Right atrium auricular region (tissue), 2 donors: Measurements from ENCODE around the gene GABPB2. TPM values are rescaled to one million over a fixed set of nuclear protein-coding genes. Genes with fewer than 3 reads are reported as not detected.

Experiments used
- DNase-seq: peaks from one replicate; pipeline ENCODE4 v3.0.0-alpha.2; 2019; ENCODE audit warnings: low spot score
- H3K27ac ChIP-seq, 2 donors: fragments of 200-600 bp; sonication (generic); 1 replicate in 1 of 2; 2 replicates in 1 of 2; pipeline ENCODE4 v1.5.1; 2016 to 2019
- H3K27me3 ChIP-seq, 2 donors: fragments of 200-600 bp; sonication (generic); one replicate each; pipeline versions ENCODE4 v1.5.1 to v1.6.0; 2017 to 2019
- H3K36me3 ChIP-seq: fragments of 200-600 bp; sonication (generic); one replicate; pipeline ENCODE4 v1.5.1; 2016
- H3K4me1 ChIP-seq, 2 donors: fragments of 200-600 bp; sonication (generic); one replicate each; pipeline versions ENCODE4 v1.5.1 to v1.6.0; 2017 to 2019
- H3K4me3 ChIP-seq, 2 donors: fragments of 200-600 bp; sonication (generic); 1 replicate in 1 of 2; 2 replicates in 1 of 2; pipeline ENCODE4 v1.5.1; 2017 to 2019; ENCODE audit warnings: mild to moderate bottlenecking in 1 of 2, moderate library complexity in 1 of 2
- H3K9me3 ChIP-seq, 2 donors: fragments of 200-600 bp; sonication (generic); one replicate each; pipeline ENCODE4 v1.5.1; 2019
- CTCF ChIP-seq, 2 donors: fragments of 200-600 bp; sonication (generic); IDR thresholded peaks; one replicate each; pipeline ENCODE4 v1.5.1; 2019; ENCODE audit warnings: antibody characterized with exemption in 2 of 2
- total RNA-seq, 2 donors: library from RNA; depleted of rRNA; stranded (reverse); fragments of >200 nt; gene quantifications; one replicate each; pipeline ENCODE4 v1.1.0, GENCODE V29; 2016

The GABPB2 gene
- total RNA-seq, 2 donors from 2014 or later, result 18.0 to 19.4 TPM

GRCh38 chr1:151143986-151144385 lies 73.4 kb downstream of the GABPB2 start:
- peaks cover 0 to 50% of the 10 kb centered on the region in 2 donors for H3K4me1 ChIP-seq
- H3K9me3 ChIP-seq, result no peaks in the 10 kb centered on the region
- TF ChIP-seq CTCF (IDR thresholded peaks at IDR 0.05), result no peak
- H3K36me3 ChIP-seq, result peaks cover 11% of the 10 kb centered on the region
- H3K4me3 ChIP-seq, result no peak overlapping the region
- DNase-seq, result no peak
- H3K27ac ChIP-seq, result peak overlapping the region; percentile 88 to 92
- no peaks in the 10 kb centered on the region for H3K27me3 ChIP-seq

GRCh38 chr1:151144474-151145303 lies 74.1 kb downstream of the GABPB2 start:
- DNase-seq, result no peak
- H3K27ac ChIP-seq, result peak overlapping the region; percentile 88 to 92

GRCh38 chr1:151145304-151146071 lies 74.9 kb downstream of the GABPB2 start:
- no peak for TF ChIP-seq CTCF (IDR thresholded peaks at IDR 0.05)
- peaks cover 0 to 50% of the 10 kb centered on the region in 2 donors for H3K4me1 ChIP-seq
- H3K27ac ChIP-seq, result peak overlapping the region; percentile 88 to 92
- peak overlapping the region; percentile 81 to 93 for H3K4me3 ChIP-seq
- no peak for DNase-seq
- H3K9me3 ChIP-seq, result no peaks in the 10 kb centered on the region
- no peaks in the 10 kb centered on the region for H3K36me3 ChIP-seq
- no peaks in the 10 kb centered on the region for H3K27me3 ChIP-seq

More at GRCh38 chr1:151144474-151145303, 74.1 kb downstream of the GABPB2 start:
- Histone ChIP-seq H3K4me3 (peak overlapping the region; percentile 81 to 93), H3K27me3 (no peaks in the 10 kb centered on the region), H3K9me3 (no peaks in the 10 kb centered on the region), H3K36me3 (peaks cover 5% of the 10 kb centered on the region), H3K4me1 (peaks cover 0 to 50% of the 10 kb centered on the region in 2 donors)
- TF ChIP-seq CTCF (IDR thresholded peaks at IDR 0.05), result no peak

GRCh38 chr1:151146072-151146411 lies 75.5 kb downstream of the GABPB2 start:
- Histone ChIP-seq H3K36me3 (no peaks in the 10 kb centered on the region), H3K27me3 (no peaks in the 10 kb centered on the region), H3K4me1 (peaks cover 0 to 50% of the 10 kb centered on the region in 2 donors), H3K9me3 (no peaks in the 10 kb centered on the region), H3K4me3 (peak overlapping the region; percentile 81 to 93), H3K27ac (peak overlapping the region; percentile 88 to 92)
- TF ChIP-seq CTCF (IDR thresholded peaks at IDR 0.05), result no peak
- no peak for DNase-seq

- peak; percentile 94 for DNase-seq
- H3K27ac ChIP-seq, result peak within 1 kb of the TSS; percentile 88 to 92
- H3K9me3 ChIP-seq, result no peaks in the 10 kb centered on the region
- no peaks in the 10 kb centered on the region for H3K27me3 ChIP-seq
- no peak for TF ChIP-seq CTCF (IDR thresholded peaks at IDR 0.05)
- H3K36me3 ChIP-seq, result no peaks in the 10 kb centered on the region
- peak within 1 kb of the TSS; percentile 81 to 93 for H3K4me3 ChIP-seq
- peaks cover 0 to 50% of the 10 kb centered on the region in 2 donors for H3K4me1 ChIP-seq
Observed at GRCh38 chr1:151146412-151147131, 76.0 kb downstream of the GABPB2 start, which contains the start of gene SEMA6C. TSS of gene SEMA6C (minus strand) at chr1:151146631. CDS start at chr1:151142621, 4,010 bp downstream.
